ENCODE measurements around the gene DCST1. TPM values are rescaled to one million over a fixed set of nuclear protein-coding genes. Genes with fewer than 3 reads are reported as not detected.

Gene DCST1
- total and polyA plus RNA-seq, 2 of the 8 experiments (the other 6 are each of a cell fraction or from before 2014, with no cell fraction given): not detected

DNA sequence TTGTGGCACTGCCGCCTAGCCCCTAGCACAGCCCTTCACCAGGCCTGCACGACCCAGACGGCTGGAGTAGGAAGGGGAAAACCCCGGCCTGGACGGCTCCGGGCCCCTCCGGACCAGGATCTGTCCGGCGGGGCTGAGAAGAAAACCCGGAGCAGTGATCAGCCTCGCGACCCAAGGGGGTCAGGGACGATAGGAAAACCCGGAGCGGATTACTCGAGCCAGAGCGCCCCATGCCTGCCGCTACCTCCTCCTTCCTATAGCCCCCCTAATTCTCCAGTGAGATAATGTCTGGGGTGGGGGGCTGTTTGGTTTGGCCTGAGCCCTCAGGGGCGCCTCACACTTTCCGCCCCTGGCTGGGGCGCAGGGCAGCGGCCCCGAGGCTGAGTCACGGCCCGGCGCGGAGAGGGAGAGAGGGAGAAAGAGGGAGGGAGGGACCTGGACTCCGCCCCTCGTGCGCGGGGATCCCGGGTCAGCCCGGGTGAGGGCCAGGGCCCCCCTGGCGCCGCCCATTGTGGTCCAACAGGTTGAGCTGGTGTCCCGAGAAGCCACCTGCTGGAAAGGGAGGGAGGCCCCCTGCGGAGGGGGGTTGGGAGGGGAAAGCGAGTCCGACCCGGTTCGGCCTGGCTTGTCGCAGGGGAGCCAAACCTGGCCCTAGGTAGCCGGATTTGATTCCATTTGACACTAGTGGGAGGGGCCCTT, 32.7 kb upstream of the DCST1 start (continued):
- TF ChIP-seq, protein P1, sequence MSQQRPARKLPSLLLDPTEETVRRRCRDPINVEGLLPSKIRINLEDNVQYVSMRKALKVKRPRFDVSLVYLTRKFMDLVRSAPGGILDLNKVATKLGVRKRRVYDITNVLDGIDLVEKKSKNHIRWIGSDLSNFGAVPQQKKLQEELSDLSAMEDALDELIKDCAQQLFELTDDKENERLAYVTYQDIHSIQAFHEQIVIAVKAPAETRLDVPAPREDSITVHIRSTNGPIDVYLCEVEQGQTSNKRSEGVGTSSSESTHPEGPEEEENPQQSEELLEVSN (IDR thresholded peaks at IDR 0.05): peak; percentile 58
- TF ChIP-seq TAF7 (optimal IDR thresholded peaks at IDR 0.05; ENCODE audit: borderline replicate concordance, low read depth, low read length) (peak; percentile 76), SP2 (IDR thresholded peaks at IDR 0.05; ENCODE audit: low read length) (no peak), PHF8 (conservative IDR thresholded peaks at IDR 0.05; ENCODE audit: low read depth, low read length) (0 out of 2 replicates have a peak, but pooled peaks have one; percentile 42), FOSL1 (IDR thresholded peaks at IDR 0.05; ENCODE audit: insufficient read depth, low read depth, low read length) (no peak), GTF2F1 (IDR thresholded peaks at IDR 0.05; ENCODE audit: borderline replicate concordance, low read depth, low read length) (0 out of 2 replicates have a peak, but pooled peaks have one; percentile 29), KDM1A (IDR thresholded peaks at IDR 0.05; ENCODE audit: borderline replicate concordance, low read length) (no peak), YY1 (IDR thresholded peaks at IDR 0.05; ENCODE audit: low read depth, low read length) (peak; percentile 74; the same call in 1 of the 2 replicates), POLR2A (IDR thresholded peaks at IDR 0.05; ENCODE audit: control extremely low read depth in 1 of 2, low read depth in 2 of 2, low read length in 2 of 2) (peak in 1 of 2 experiments; percentile 41; a peak in 1 of 3 replicates), SAP30 (IDR thresholded peaks at IDR 0.05; ENCODE audit: insufficient read depth, insufficient replicate concordance, low read length) (no peak), TCF12 (IDR thresholded peaks at IDR 0.05; ENCODE audit: low read depth, low read length) (peak; percentile 81; the same call in 1 of the 2 replicates), JUN (IDR thresholded peaks at IDR 0.05; ENCODE audit: low read depth, low read length) (peak; percentile 55; the same call in 1 of the 2 replicates), RNF2 (IDR thresholded peaks at IDR 0.05; ENCODE audit: borderline replicate concordance, low read depth, low read length, missing control alignments, poor library complexity, severe bottlenecking) (no peak), ASH2L (IDR thresholded peaks at IDR 0.05; ENCODE audit: low read length) (peak; percentile 73), KDM4A (IDR thresholded peaks at IDR 0.05; ENCODE audit: low read depth, low read length, severe bottlenecking) (peak; percentile 92), CEBPB (IDR thresholded peaks at IDR 0.05; ENCODE audit: low read depth, low read length) (0 out of 2 replicates have a peak, but pooled peaks have one; percentile 12)
- TF ChIP-seq, protein P2, sequence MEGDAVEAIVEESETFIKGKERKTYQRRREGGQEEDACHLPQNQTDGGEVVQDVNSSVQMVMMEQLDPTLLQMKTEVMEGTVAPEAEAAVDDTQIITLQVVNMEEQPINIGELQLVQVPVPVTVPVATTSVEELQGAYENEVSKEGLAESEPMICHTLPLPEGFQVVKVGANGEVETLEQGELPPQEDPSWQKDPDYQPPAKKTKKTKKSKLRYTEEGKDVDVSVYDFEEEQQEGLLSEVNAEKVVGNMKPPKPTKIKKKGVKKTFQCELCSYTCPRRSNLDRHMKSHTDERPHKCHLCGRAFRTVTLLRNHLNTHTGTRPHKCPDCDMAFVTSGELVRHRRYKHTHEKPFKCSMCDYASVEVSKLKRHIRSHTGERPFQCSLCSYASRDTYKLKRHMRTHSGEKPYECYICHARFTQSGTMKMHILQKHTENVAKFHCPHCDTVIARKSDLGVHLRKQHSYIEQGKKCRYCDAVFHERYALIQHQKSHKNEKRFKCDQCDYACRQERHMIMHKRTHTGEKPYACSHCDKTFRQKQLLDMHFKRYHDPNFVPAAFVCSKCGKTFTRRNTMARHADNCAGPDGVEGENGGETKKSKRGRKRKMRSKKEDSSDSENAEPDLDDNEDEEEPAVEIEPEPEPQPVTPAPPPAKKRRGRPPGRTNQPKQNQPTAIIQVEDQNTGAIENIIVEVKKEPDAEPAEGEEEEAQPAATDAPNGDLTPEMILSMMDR (IDR thresholded peaks at IDR 0.05; ENCODE audit: control extremely low read depth in 1 of 3, insufficient read depth in 1 of 3, low read depth in 1 of 3, low read length in 3 of 3): no peak
